Aorta (tissue), 5 donors: ENCODE results near the gene STON2. TPM values are rescaled to one million over a fixed set of nuclear protein-coding genes. Genes with fewer than 3 reads are reported as not detected.

ENCODE experiments used
- ATAC-seq: fragments of 200-7000 bp; cut with Tn5 transposase; one replicate; pipeline ENCODE4 v1.9.1; 2022; ENCODE audit warnings: moderate library complexity; ENCODE audit not compliant: low FRiP score
- DNase-seq, 2 donors: peaks; one replicate each; pipeline ENCODE4 v3.0.0-alpha.2; 2020
- H3K27ac ChIP-seq, 2 donors: one replicate each; pipeline ENCODE4 v1.5.1; 2013; ENCODE audit warnings: low read length in 2 of 2, mild to moderate bottlenecking in 2 of 2, moderate library complexity in 2 of 2, control low read depth in 1 of 2, inconsistent platforms in 1 of 2, low read depth in 1 of 2
- H3K27me3 ChIP-seq, 2 donors: one replicate each; pipeline ENCODE4 v1.6.1; 2013; ENCODE audit warnings: control low read depth in 1 of 2, low read length in 1 of 2, mild to moderate bottlenecking in 1 of 2, moderate library complexity in 1 of 2; ENCODE audit not compliant: insufficient read depth in 2 of 2, control insufficient read depth in 1 of 2
- H3K36me3 ChIP-seq, 2 donors: one replicate each; pipeline ENCODE4 v1.6.1; 2013; ENCODE audit warnings: control low read depth in 1 of 2, low read length in 1 of 2, mild to moderate bottlenecking in 1 of 2; ENCODE audit not compliant: insufficient read depth in 2 of 2, control insufficient read depth in 1 of 2
- H3K4me1 ChIP-seq, 2 donors: one replicate each; pipeline ENCODE4 v1.6.1; 2013; ENCODE audit warnings: low read length in 2 of 2, control low read depth in 1 of 2, mild to moderate bottlenecking in 1 of 2, moderate library complexity in 1 of 2; ENCODE audit not compliant: insufficient read depth in 2 of 2, control insufficient read depth in 1 of 2
- H3K4me3 ChIP-seq, 2 donors: one replicate each; pipeline ENCODE4 v1.5.1; 2013; ENCODE audit warnings: low read length in 2 of 2, control low read depth in 1 of 2, mild to moderate bottlenecking in 1 of 2
- H3K9me3 ChIP-seq: one replicate; pipeline ENCODE4 v1.6.1; 2013; ENCODE audit warnings: mild to moderate bottlenecking, low read length; ENCODE audit not compliant: control insufficient read depth
- WGBS, 2 donors: extraction: QIAGEN DNeasy Blood & Tissue Kit; methylation state at CpG; one replicate each; pipeline ENCODE4 v1.1.7; 2013; 5-methylcytosine and 5-hydroxymethylcytosine counted together
- intact Hi-C, 2 donors: fragments of 100-400 bp; cut with DNase I; formaldehyde crosslinking; loops; one replicate each; pipeline versions ENCODE4 v1.14.2 to v1.15.0; 2022
- long read RNA-seq, 2 donors: library from polyadenylated mRNA; unstranded; transcript quantifications; one replicate each; pipeline ENCODE4 v2.0.0, GENCODE V29; 2020 to 2021
- polyA plus RNA-seq, 2 donors: library from polyadenylated mRNA; stranded (reverse); fragments of 200-250 nt; gene quantifications; one replicate each; pipeline ENCODE4 v1.2.3, GENCODE V29; 2013
- total RNA-seq, 2 donors: library from RNA; stranded (reverse); fragmentation: NEBNext Ultra II Directional; extraction: Animal tissue kit (Norgen Biotek cat#: 25700); gene quantifications; one replicate each; pipeline ENCODE4 v1.2.1, GENCODE V29; 2021
- donor health status: healthy with polysubstance abuse.
- donor health status: Bipolar disorder and iron deficiency.
- donor health status: DM: no; HTN: no; CAD: no.
- donor health status: DM: no; HTN: no; CAD: no.
- donor health status: DM: yes; HTN: yes; CAD: no.

Gene STON2
- 10 to 100 TPM; 10.4 to 20.5 TPM for total RNA-seq
- 1 to 10 TPM in 1 of 2 donors, under 1 TPM in 1; 0.03 to 2.3 TPM for polyA plus RNA-seq
- long read RNA-seq, donor 1, partial matches to known transcripts: 1 of 3 reads
- long read RNA-seq, donor 1, other reads (novel, unspliced or antisense): 2 of 3 reads
- long read RNA-seq, donor 2, partial matches to known transcripts: 0 of 1 reads
- long read RNA-seq, donor 2, other reads (novel, unspliced or antisense): 1 of 1 reads

DNA sequence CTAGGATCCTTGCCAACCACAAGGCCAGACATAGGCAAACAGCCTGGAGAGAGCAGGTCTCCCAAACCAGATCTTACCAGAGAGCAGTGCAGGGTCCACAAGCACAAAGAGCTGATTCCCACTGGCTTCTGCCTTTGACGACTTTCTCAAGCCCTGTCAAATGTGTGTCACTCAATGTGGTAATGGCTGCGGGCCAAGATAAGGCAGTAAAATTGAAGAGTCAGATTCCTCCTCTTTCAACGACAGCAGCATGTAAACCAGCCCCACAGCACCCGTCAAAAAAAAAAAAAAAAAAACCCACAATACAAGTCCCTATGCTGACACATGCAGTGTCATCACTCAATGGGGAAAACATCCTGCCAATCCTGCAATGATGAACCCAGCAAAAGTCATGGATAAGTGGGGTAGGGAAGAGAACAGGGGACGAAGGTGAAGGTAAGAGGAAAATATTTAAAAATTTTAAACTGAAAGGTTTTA lies at the start of gene STON2:
Gene STON2 (minus strand): TSS at position 123 of the 477 bp plus-strand sequence. CDS start 1,942 bp downstream, outside the sequence.
- H3K4me1 ChIP-seq: no peaks in the 10 kb centered on the region
- DNase-seq: no peak
- WGBS, 2 donors: 54 to 56% methylated on average over 5 of the region's 5 CpGs
- H3K27ac ChIP-seq: no peak within 1 kb of the TSS
- intact Hi-C loops: no loop called here
- no peak within 1 kb of the TSS for H3K4me3 ChIP-seq
- peaks cover 0 to 2% of the 10 kb centered on the region in 2 donors for H3K27me3 ChIP-seq
- H3K36me3 ChIP-seq: no peaks in the 10 kb centered on the region
- ATAC-seq: no peak
- peaks cover 4% of the 10 kb centered on the region for H3K9me3 ChIP-seq

DNA sequence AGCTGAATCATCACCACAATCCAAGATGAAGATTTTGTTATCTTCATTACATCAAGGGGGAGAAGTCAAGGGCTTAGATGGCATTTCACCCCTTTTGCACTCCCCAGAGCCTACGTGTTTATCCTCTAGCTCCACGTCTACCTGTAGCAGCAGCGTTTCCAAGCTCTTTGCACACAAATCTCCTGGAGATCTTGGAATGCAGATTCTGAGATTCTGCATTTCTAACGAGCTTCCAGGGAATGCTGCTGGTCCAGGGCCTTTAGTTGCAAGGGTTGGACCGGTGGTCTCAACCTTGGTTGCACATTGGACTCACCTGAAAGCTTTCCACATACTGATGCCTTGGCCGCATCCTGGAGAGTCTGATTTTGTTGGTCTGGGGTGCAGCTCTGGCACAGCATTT lies 49.5 kb upstream of the STON2 start:
- H3K4me1 ChIP-seq: peaks cover 0 to 4% of the 10 kb centered on the region in 2 donors
- H3K36me3 ChIP-seq: no peaks in the 10 kb centered on the region
- WGBS, 2 donors: 45 to 53% methylated on average over 6 of the region's 6 CpGs
- DNase-seq (no peak), ATAC-seq (no peak)
- H3K27me3 ChIP-seq: no peaks in the 10 kb centered on the region
- H3K9me3 ChIP-seq: no peaks in the 10 kb centered on the region
- intact Hi-C loops: no loop called here
- no peak overlapping the region for H3K4me3 ChIP-seq
- H3K27ac ChIP-seq: no peak overlapping the region

DNA sequence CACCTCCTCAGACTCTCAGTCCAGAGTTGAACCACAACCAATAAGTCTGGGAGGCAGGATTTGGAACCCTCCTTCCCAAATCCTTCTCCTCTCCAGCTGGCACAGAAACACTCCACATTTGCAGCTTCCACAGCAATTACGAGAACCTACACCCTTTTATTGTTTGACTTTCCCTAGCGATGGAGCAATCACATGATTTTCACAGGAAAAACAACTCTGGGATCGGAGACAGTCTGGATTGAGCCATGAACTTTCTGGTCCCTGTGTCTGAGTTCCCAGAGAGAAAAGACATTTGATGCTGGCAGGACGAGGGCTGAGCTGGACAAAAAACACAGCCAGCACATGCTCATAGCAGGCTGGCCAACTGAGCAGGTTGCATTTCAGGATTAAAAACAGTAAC lies 49.0 kb upstream of the STON2 start:
- intact Hi-C loops: no loop called here
- Histone ChIP-seq H3K4me3 (no peak overlapping the region), H3K36me3 (no peaks in the 10 kb centered on the region), H3K27ac (no peak overlapping the region), H3K27me3 (no peaks in the 10 kb centered on the region), H3K4me1 (peaks cover 0 to 4% of the 10 kb centered on the region in 2 donors), H3K9me3 (no peaks in the 10 kb centered on the region)
- no peak for DNase-seq
- 0 to 4% methylated on average over 4 of the region's 4 CpGs for WGBS, 2 donors
- ATAC-seq: peak; percentile 62

DNA sequence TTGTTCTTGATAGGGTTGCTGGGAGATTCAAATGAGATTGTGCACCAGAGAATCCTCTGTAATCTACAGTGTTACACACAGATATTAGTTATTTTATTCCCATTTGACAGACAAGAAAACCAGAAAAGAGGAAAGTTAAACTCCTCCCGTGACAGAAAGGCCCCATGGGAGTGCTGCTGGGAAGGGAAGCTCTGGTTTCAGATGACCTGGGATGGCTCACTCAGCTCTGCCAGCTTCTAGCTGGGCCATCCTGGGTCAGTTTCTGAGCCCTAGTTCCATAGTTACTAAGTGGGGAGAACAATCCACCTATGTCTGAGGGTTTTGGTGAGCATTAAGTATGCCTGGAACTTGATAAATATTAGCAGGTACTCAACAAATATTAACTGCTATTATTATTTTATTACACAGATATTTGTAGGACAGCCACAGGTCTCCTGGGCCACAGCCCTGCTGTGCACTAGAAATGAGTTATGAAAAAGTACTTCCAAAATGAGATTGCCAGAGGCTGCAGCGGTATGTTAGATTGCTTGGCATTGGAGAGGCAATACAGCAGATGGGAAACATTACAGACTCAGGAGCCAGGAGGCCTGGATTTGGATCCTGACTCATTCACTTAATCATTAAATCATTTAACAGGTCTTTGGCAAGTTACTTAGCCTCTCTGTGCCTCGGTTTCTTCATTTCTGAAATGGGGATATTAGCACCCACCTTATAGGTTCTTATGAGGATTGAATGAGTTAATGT lies 47.1 kb upstream of the STON2 start:
- H3K36me3 ChIP-seq: no peaks in the 10 kb centered on the region
- intact Hi-C loops: no loop called here
- H3K4me3 ChIP-seq: no peak overlapping the region
- no peaks in the 10 kb centered on the region for H3K27me3 ChIP-seq
- 64 to 75% methylated on average over 3 of the region's 3 CpGs for WGBS, 2 donors
- ATAC-seq (no peak), DNase-seq (no peak)
- H3K4me1 ChIP-seq: peaks cover 0 to 4% of the 10 kb centered on the region in 2 donors
- H3K27ac ChIP-seq: no peak overlapping the region
- no peaks in the 10 kb centered on the region for H3K9me3 ChIP-seq

DNA sequence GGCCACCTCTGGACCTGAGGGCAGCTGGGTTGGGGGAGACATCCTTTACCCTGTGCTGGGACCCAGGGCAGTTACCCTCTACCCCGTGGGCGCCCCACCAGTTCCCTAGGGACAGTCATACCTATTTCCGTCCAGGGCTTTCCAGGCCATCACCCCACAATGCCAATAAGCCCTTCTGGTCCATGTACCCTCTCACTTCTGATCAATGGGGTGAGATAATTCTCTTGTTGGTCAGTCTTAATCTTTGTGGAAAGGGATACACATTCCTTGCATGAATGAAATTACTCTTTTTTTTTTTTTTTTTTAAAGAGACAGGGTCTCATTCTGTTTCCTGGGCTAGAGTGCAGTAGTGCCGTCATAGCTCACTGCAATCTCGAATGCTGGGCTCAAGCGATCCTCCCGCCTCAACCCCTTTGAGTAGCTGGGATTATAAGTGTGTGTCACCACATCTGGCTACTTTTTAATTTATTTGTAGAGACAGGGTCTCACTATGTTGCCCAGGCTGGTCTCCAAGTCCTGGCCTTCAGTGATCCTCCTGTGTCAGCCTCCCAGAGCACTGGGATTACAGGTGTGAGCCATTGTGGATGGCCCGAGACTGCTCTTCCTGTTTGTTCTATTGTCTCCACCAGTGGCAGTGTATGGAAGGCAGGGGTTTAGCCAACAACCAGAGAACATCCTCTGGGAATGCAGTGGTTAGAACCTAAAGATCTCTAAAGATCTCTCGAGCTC lies 46.3 kb upstream of the STON2 start:
- Histone ChIP-seq H3K4me1 (peaks cover 0 to 4% of the 10 kb centered on the region in 2 donors), H3K36me3 (no peaks in the 10 kb centered on the region), H3K4me3 (no peak overlapping the region), H3K27ac (no peak overlapping the region), H3K27me3 (no peaks in the 10 kb centered on the region), H3K9me3 (no peaks in the 10 kb centered on the region)
- ATAC-seq (no peak), DNase-seq (no peak)
- WGBS, 2 donors: 88 to 91% methylated on average over 9 of the region's 9 CpGs
- intact Hi-C loops: no loop called here

GRCh38 chr14:81441626-81442134 lies 41.6 kb upstream of the STON2 start:
- H3K27me3 ChIP-seq: no peaks in the 10 kb centered on the region
- no peak for DNase-seq
- ATAC-seq: no peak
- H3K36me3 ChIP-seq: no peaks in the 10 kb centered on the region
- H3K9me3 ChIP-seq: no peaks in the 10 kb centered on the region
- no peak overlapping the region for H3K4me3 ChIP-seq
- intact Hi-C loops: no loop called here
- H3K27ac ChIP-seq: no peak overlapping the region
- H3K4me1 ChIP-seq: peaks cover 0 to under 1% of the 10 kb centered on the region in 2 donors
- WGBS, 2 donors: 81 to 83% methylated on average over 5 of the region's 5 CpGs

DNA sequence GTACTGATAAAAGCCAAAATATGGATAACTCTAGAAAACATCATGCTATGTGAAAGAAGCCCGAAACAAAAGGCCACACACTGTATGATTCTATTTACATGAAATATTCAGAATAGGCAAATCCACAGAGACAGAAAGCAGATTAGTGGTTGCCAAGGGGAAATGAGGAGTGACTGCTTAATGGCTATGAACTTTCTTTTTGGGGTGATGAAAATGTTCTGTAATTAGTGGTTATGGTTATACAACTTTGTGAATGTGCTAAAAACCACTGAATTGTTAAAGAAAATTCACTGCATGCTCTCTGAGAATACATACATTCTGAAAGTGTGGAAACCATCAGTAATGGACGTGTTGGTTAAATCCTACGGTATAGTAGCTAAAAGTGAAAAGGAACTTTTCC lies 39.9 kb upstream of the STON2 start:
- ATAC-seq (no peak), DNase-seq (no peak)
- H3K27me3 ChIP-seq: no peaks in the 10 kb centered on the region
- no peaks in the 10 kb centered on the region for H3K9me3 ChIP-seq
- H3K4me3 ChIP-seq: no peak overlapping the region
- H3K36me3 ChIP-seq: no peaks in the 10 kb centered on the region
- intact Hi-C loops: no loop called here
- peaks cover 0 to 3% of the 10 kb centered on the region in 2 donors for H3K4me1 ChIP-seq
- WGBS, 2 donors: 77 to 81% methylated on average over 3 of the region's 3 CpGs
- no peak overlapping the region for H3K27ac ChIP-seq

DNA sequence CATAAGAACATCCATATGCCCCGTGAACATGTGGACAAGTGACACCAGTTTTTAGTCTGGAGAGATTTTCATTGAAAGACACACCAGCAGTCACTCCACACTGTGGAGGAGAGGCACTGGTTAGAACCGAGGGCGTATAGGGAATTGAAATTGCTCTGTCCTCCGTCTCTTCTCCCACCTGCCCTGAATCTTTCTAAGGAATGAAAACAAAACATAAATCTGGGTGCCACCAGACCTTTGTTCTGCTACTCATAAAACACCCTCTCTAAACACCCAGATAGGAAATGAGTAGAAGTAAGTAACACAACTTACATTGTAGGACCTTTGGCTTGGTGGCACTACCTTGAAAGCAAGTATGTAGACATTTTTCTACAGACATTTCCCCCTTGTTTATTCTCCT lies 37.1 kb upstream of the STON2 start:
- no peak overlapping the region for H3K4me3 ChIP-seq
- H3K36me3 ChIP-seq: no peaks in the 10 kb centered on the region
- H3K4me1 ChIP-seq: peaks cover 0 to 3% of the 10 kb centered on the region in 2 donors
- intact Hi-C loops: no loop called here
- WGBS, 2 donors: 38 to 40% methylated on average over 4 of the region's 4 CpGs
- no peaks in the 10 kb centered on the region for H3K27me3 ChIP-seq
- no peak for DNase-seq
- ATAC-seq: no peak
- no peaks in the 10 kb centered on the region for H3K9me3 ChIP-seq
- no peak overlapping the region for H3K27ac ChIP-seq
